GM10847 (cell line): Measurements from ENCODE around the gene CACNA1B.

Experiments used
- POLR2A ChIP-seq: IDR thresholded peaks from 2 replicates; pipeline ENCODE4 v1.6.1; 2011; ENCODE audit not compliant: insufficient read length; ENCODE audit errors: extremely low read depth

CACNA1B gene

DNA sequence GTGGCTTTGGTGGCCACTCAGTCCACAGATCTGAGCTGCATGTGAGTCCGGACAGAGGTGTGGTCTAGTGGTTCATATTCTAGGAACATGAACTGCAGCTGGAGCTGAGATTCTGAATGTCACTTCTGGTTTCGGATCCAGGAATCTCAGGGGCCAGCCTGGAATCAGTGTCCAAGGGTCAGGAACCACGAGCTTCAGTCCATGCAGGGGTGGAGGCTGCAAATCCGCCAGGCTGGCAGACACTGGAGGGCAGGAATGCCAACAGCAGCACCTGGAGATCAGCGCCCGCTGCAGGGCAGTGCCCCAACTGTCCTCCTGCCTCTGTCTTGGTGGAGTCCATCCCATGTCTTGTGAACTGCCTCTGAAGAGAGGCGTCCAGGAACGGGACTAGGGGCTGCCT is 73.5 kb downstream of the CACNA1B start:
- TF ChIP-seq POLR2A: no peak

- TF ChIP-seq POLR2A: no peak
Measured at GRCh38 chr9:137951597-137952490, 74.3 kb downstream of the CACNA1B start.

- no peak for TF ChIP-seq POLR2A
Measured at GRCh38 chr9:137952976-137953666, 75.5 kb downstream of the CACNA1B start.

DNA sequence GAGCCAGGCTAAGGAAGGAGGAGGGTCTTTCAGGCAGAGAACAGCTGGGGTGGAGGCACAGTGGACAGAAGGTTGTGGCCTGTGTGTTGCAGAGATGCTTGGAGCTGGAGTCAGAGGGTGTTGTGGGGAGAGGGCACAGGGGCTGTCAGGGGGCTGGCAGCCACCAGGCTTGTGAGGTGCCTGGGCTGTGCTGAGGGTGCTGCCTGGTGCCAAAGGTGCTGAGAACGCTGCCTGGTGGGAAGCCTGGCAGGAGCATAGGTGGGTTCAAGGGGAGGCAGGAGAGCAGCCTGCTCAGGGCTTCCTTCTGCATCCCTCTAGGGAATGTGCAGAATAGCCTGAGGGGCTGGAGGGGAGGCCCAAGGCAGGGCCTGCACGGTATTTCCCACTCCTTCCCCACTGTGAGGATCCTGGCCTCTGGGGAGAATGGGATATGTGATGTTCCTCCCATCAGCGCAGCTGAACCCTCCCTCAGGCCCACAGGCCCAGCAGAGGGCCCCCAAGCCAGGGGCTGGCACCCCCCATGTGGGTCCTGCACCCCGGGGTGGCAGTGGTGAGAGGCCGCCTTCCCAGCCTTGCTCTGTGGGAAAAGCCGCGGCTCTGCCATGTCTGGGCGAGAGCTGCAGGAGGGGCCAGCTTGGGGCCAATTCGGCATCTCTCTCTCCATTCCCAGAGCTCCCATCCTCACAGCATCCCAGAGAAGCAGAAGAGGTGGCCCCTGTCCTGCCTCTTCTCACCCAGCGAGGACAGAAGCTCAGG is 76.3 kb downstream of the CACNA1B start:
- TF ChIP-seq POLR2A: no peak

DNA sequence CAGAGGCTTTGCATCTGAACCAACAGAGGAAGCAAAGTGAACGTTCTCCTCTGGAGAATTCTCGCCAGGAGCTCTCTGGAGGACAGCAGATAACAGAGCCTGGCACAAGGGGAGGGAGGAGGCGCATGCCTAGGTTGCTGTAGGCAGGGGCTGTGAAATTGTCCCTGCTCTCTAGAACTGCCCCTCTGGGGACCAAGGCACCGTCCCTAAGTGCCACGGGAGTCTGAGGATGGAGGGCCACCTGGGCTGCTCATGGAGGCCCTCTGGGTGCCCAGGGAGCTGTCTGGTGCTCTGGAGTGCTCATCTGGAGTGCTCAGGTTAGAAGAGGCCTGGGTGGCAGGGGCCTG is 77.6 kb downstream of the CACNA1B start:
- TF ChIP-seq POLR2A: no peak

GRCh38 chr9:137955586-137955985 is 78.0 kb downstream of the CACNA1B start:
- no peak for TF ChIP-seq POLR2A

- TF ChIP-seq POLR2A: no peak
Measured at GRCh38 chr9:137956039-137956438, 78.5 kb downstream of the CACNA1B start.

- TF ChIP-seq POLR2A: no peak
Measured at GRCh38 chr9:137956688-137957385, 79.3 kb downstream of the CACNA1B start.

- TF ChIP-seq POLR2A: no peak
Measured at GRCh38 chr9:137959641-137960411, 82.2 kb downstream of the CACNA1B start.

DNA sequence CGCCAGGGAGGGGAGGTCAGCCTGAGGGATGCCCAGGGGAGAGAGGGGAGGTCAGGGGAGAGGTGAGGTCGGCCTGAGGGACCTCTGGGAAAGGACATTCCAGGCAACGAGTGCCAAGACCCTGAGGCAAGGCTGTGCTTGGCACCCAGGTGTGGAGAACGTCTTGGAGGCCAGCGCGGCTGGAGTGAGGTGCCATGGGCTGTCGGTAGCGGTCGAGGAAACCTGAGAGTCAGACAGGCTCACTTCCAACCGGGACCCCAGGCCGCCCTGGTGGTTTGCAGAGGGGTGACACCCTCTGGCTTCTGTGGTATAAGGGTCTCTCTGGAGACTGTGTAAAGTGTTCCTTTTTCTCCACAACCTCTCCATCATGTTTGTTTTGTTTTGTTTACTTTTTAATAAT is 82.9 kb downstream of the CACNA1B start:
- TF ChIP-seq POLR2A: no peak

DNA sequence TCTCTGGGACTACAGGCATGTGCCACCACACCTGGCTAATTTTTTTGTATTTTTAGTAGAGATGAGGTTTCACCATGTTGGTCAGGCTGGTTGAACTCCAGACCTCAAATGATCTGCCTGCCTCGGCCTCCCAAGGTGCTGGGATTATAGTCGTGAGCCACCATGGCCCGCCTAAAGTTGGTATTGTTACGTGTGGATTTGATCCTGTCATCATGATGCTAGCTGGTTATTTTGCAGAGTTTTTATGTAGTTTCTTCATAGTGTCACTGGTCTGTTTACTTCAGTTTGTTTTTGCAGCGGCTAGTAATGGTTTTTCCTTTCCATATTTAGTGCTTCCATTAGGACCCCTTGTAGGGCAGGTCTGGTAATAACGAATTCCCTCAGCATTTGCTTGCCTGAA is 85.9 kb downstream of the CACNA1B start:
- TF ChIP-seq POLR2A: no peak

GRCh38 chr9:137965177-137965795 is 87.7 kb downstream of the CACNA1B start:
- no peak for TF ChIP-seq POLR2A

DNA sequence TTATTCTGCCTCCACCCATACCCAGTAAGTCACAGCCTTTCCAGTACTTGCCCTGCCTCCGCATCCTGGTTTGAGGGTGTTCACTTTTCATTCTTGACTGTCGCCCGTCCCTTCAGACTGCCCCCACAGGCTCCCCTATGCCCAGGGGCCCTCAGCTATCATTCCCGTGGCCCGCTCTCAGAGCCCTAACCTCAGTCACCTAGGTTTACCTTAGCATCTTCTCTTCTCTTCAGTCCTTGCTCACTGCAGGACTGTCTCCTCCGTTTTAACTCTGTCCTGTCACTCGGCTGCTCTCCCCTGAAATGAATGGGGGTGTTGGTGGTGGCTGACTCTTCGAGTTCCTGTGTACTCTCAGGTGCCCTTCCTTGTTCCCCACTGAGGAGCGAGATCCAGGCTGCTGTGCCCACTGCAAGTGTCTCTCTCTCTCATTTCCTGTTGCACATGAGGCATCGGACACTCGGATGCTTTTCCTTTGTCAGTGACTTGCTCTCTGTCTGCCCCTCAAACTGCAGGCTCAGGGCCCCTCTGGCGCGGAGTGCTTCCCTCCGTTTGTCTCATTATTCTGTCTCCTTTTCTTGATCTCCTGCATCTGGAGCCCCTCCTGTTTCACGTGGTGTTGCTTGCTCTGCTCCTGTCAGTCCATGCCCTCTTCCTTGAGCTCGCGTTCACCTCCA is 89.8 kb downstream of the CACNA1B start:
- TF ChIP-seq POLR2A: no peak

DNA sequence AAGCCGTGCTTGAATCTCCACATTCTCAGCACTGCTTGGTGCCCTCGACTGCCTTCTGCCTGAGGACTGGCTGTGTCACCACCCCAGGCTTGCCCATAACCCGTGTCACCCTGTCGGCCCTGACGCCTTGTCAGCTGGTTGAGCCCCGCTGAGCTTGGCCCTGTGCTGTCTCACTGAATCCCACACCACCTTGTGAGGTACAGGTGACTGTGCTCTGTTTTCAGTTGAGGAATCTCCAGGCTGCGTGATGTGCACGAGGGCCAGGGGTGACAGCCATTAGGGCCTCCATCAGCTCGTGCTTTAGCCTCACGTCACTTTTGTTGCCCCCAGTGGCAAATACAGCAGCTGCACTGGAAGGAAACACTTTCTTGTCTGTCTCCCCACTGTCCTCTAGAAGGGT is 90.7 kb downstream of the CACNA1B start:
- TF ChIP-seq POLR2A: no peak

DNA sequence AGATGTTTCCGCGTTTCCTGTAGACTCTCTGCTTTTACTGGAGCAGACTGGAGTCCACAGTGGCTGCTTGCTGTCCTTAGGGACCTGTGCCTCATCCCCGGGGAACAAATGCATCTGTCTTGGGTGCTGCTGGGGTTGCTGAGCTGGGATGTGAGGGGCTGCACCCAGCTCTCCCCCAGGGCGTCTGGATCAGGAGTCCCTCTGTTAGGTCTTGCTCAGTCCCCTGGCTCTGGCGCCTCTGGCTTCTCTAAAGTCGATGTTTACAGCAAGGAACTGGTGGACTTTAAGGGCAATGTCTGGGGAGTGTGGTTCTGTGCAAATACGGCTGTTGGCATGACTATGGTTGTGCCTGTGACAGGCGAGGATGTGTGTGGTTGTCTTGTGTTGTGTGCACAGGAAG is 91.4 kb downstream of the CACNA1B start:
- no peak for TF ChIP-seq POLR2A
